Measurements from ENCODE around the gene VDAC2.

Gene VDAC2

DNA sequence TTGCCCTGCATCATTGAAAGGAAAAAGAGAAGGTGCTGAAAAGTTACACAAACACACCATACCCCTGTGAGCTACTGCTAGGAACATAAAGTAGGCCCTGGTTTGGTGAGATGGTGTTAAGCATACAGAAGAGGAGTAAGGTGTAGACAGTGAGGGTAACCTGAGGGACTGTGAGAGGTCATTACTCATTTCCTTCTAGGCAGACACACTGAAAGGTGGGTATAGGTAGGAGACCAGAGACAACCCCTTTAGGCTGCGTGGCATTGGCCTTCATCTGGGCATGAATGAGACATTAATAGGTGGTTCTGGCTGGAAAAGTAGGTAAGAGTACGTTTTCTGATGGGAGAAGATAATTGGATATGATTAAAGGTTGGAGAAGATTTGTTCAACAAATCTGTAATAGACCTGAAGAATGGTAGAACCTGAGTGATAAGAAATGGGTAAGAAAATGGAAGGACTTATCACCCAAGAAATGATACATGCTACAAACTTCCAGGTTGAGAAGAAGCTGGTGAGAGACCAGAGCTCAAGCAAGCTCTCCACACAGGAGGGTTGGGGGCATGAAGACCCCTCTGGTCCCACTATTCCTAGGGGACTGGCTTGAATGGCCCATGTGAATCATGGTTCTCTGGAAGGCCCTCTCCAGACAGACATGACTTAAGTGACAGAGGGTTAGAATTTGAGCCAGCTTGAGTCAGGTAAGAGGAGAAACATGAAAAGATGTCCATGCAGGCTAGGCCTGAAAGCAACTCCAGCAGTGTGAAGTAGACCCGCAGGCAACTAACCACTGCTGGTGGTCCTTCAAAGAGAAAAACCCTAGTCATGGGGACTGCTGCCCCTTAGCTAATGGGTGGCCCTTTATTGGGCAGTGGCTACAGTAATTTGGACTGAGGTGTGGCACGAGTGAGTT, 21.3 kb downstream of the VDAC2 start:
- FAIRE-seq (no peak), DNase-seq (ENCODE audit: insufficient read length, low spot score) (no peak)
- TF ChIP-seq, protein P1, sequence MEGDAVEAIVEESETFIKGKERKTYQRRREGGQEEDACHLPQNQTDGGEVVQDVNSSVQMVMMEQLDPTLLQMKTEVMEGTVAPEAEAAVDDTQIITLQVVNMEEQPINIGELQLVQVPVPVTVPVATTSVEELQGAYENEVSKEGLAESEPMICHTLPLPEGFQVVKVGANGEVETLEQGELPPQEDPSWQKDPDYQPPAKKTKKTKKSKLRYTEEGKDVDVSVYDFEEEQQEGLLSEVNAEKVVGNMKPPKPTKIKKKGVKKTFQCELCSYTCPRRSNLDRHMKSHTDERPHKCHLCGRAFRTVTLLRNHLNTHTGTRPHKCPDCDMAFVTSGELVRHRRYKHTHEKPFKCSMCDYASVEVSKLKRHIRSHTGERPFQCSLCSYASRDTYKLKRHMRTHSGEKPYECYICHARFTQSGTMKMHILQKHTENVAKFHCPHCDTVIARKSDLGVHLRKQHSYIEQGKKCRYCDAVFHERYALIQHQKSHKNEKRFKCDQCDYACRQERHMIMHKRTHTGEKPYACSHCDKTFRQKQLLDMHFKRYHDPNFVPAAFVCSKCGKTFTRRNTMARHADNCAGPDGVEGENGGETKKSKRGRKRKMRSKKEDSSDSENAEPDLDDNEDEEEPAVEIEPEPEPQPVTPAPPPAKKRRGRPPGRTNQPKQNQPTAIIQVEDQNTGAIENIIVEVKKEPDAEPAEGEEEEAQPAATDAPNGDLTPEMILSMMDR (IDR thresholded peaks at IDR 0.05; ENCODE audit: insufficient read depth, missing control alignments), result no peak

DNA sequence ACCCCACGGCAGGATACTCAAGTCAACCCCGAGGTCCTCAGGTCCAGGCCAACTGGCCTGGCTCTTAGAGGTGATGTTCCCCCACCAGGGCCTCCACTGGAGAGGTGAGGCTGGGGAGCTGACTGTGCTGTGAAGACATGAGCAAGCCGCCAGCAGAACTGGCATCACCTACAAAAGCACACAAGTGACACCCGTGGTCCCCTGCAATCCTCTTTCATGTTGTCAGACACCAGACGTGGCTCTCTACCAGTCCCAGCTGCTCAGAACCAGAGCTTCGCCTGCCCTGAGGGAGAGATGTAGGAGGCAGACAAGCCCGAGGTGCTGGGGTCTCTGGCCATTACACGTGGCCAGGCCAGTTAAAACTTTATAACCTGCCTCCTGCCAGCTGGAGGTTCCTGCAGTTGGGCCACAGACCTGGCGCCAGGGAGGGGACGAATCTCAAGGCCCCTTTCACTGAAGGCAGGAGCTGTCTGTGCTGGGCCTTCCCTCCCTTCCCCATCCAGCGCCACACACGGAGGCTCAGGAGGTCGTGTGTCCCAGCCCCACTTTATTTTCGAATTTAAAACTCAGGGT, 22.9 kb downstream of the VDAC2 start:
- TF ChIP-seq, protein P1 (IDR thresholded peaks at IDR 0.05; ENCODE audit: insufficient read depth, missing control alignments), result no peak
- DNase-seq (ENCODE audit: insufficient read length, low spot score) (no peak), FAIRE-seq (no peak)

DNA sequence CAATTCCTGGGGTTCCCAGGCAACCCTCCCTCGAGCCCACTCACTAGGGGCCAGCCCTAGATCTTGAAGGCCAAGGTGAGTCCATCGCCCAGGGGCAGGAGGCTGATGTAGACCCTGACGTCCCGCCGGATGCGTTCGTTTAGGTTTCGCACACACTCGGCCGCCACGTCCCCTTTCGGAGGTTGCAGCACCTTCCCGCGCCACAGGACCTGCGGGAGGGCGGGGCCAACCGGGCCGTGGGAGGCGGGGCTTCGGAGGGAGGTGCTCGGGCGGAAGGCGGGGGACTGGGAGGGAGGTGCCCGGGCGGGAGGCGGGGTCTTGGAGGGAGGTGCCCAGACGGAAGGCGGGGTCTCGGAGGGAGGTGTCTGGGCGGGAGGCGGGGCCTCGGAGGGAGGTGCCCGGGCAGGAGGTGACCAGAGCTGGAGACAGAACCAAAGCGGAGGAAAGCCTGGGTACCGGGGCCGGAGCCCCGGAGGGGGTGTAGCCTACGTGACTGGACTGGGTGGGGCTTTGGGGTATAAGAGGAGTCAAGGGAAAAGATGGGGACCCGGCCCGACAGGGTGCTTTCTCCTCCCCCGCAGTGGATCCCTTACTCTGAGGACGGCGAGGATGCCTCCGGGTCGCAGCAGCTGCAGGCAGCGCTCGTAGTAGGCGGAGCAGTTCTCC, 23.6 kb downstream of the VDAC2 start:
- TF ChIP-seq, protein P1 (IDR thresholded peaks at IDR 0.05; ENCODE audit: insufficient read depth, missing control alignments), result no peak
- FAIRE-seq (no peak), DNase-seq (ENCODE audit: insufficient read length, low spot score) (peak; percentile 71)

DNA sequence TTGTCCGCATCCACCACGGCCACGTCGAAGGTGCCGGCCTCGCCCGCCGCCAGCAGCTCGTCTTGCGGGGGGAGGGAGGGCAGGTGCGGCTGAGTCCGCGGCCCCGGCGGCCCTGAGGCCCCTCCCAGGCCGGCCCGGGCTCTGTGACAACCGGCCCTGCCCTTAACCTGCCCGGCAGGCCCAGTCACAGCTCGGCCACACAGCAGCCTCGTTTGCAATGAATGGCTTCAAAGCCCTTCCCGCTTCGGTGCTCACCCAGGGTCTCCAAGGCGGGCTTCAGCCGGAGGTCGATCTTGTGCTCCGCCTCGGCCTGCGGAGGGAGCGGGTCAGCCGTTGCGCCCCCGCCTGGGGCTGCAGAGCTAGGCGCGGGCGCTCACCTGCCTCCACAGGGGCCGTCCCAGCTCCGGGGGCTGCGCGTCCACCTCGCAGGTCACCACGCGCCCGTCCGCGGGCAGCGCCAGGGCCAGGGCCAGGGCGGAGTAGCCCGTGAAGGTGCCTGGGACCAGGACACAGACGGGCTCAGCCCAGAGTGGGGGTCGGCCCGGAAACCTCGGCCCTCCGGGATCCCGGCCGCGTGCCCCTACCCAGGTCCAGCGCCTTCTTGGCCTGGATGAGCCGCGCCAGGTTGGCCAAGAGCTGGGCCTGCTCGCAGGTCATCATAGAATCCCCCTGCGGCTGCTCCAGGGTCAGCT, 24.2 kb downstream of the VDAC2 start:
- no peak for FAIRE-seq
- TF ChIP-seq, protein P1 (IDR thresholded peaks at IDR 0.05; ENCODE audit: insufficient read depth, missing control alignments), result no peak
- DNase-seq (ENCODE audit: insufficient read length, low spot score), result no peak

DNA sequence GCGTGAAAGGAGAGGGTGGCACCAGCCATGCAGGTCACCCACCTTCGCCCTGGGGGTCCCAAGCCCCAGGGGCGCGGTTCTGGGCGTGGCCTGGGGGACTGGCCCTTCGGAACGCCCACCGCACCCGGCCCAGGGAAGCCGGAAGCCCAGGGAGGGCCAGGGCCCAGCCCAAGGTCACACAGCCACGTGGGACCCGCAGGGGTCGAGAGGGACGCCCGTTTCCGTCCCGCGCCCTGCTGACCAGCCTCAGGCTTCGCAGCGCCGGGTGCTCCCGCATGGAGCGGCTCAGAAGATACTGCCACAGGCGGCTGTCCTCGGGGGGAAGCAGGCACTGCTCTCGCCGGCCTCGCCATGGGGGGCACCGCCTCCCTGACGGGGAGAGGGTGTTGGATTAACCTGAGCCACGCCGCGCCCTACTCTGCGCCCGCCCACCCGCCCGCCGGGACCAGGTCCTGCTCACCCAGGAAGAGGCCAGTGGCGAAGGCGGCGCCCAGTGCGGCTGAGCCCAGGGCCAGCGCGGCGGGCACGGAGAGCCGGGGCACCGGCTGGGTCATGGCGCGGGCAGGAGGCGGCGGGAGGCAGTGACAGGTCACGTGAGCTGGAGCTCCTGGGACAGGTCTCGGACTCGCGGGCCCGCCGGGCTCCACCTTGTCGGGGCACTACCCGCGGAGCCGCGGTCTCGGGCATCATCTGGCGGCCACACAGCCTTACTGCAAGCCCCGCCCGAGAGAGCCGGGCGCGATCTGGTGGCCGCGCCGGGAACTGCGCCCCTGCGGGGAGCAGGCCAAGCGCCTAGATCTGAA, 25.0 kb downstream of the VDAC2 start, which contains the start of gene COMTD1:
Gene COMTD1, minus strand, starts transcription at position 583 of the 803 bp plus-strand sequence. Its CDS starts 29 bp downstream, at position 554.
- no peak for FAIRE-seq
- DNase-seq (ENCODE audit: insufficient read length, low spot score), result peak; percentile 78
- TF ChIP-seq, protein P1 (IDR thresholded peaks at IDR 0.05; ENCODE audit: insufficient read depth, missing control alignments), result peak; percentile 99

DNA sequence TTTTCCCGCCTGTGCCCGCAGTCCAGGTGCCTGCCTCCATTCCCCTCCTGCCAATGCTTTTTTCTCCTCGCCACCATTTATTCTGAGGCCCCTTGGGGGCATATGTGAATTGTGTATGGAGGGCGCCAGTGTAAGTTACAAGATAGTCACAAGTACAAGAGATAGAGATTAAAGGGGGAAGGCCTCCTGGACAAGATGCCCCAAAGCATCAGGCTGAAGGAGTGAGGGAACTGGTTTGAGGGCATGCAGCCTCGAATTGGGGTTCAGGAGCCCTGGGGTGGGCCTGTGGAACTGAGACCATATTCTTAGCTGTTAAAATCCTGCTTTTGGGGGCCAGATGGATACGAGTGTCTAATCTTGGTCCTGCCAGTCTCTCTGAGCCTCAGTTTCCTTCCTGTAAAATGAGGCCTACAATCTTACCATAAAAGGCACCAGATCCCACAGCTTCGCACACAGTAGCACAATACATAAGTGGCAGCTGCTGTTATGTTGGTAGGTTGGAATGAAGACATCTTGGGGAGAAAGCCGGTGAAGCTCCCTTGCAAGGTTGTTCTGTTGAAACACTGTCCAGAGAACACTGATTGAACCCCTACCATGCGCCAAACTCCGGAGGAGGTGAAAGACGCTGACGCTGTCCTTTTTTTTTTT, 25.7 kb downstream of the VDAC2 start:
- TF ChIP-seq, protein P1 (IDR thresholded peaks at IDR 0.05; ENCODE audit: insufficient read depth, missing control alignments), result no peak
- FAIRE-seq (no peak), DNase-seq (ENCODE audit: insufficient read length, low spot score) (no peak)

Measured in D721Med (cell line).